ENCODE data around the gene ENO1.
"Not testable (repeated sequence)": the region's sequence is repeated elsewhere in the genome, so short reads cannot be mapped to it uniquely, and the experiment has no call there.

The ENO1 gene

GRCh38 chr1:8841395-8841794, 37.1 kb downstream of the ENO1 start:
- no peak for DNase-seq

- no peak for DNase-seq
Observed at GRCh38 chr1:8839990-8840389, 38.5 kb downstream of the ENO1 start.

- DNase-seq: no peak
Observed at GRCh38 chr1:8835941-8836643, 42.4 kb downstream of the ENO1 start.

- DNase-seq: no peak
Observed at GRCh38 chr1:8831340-8831739, 47.1 kb downstream of the ENO1 start.

GRCh38 chr1:8830732-8831131, 47.8 kb downstream of the ENO1 start:
- not testable (repeated sequence) for DNase-seq

- no peak for DNase-seq
Observed at GRCh38 chr1:8825985-8826481, 52.5 kb downstream of the ENO1 start.

GRCh38 chr1:8823295-8823664, 55.2 kb downstream of the ENO1 start:
- no peak for DNase-seq

GRCh38 chr1:8822373-8823294, 55.9 kb downstream of the ENO1 start:
- no peak for DNase-seq

GRCh38 chr1:8821084-8821483, 57.4 kb downstream of the ENO1 start:
- DNase-seq: peak; percentile 35

- not testable (repeated sequence) for DNase-seq
Observed at GRCh38 chr1:8818789-8819188, 59.7 kb downstream of the ENO1 start.

- DNase-seq: no peak
Observed at GRCh38 chr1:8818325-8818775, 60.1 kb downstream of the ENO1 start.

GRCh38 chr1:8817412-8818324, 60.8 kb downstream of the ENO1 start, which contains the start of gene RERE:
RERE (minus strand) TSS chr1:8817640.
- DNase-seq: peak; percentile 90

GRCh38 chr1:8816831-8817411, 61.6 kb downstream of the ENO1 start:
- no peak for DNase-seq

GRCh38 chr1:8816264-8816663, 62.2 kb downstream of the ENO1 start:
- no peak for DNase-seq

GRCh38 chr1:8815582-8816151, 62.8 kb downstream of the ENO1 start:
- no peak for DNase-seq

- DNase-seq: no peak
Observed at GRCh38 chr1:8814865-8815264, 63.6 kb downstream of the ENO1 start.

GRCh38 chr1:8813991-8814390, 64.5 kb downstream of the ENO1 start:
- DNase-seq: no peak

GRCh38 chr1:8813016-8813763, 65.3 kb downstream of the ENO1 start:
- DNase-seq: no peak

- DNase-seq: no peak
Observed at GRCh38 chr1:8812081-8812480, 66.4 kb downstream of the ENO1 start.
